PC-3 (cell line): ENCODE data around the gene LIPA.

Experiments
- EZH2 ChIP-seq: fragments of 300-600 bp; sonication (generic); IDR thresholded peaks from one replicate; pipeline ENCODE4 v1.6.1; 2017; ENCODE audit warnings: antibody characterized with exemption, mild to moderate bottlenecking, low read length; ENCODE audit not compliant: unreplicated experiment
- TF ChIP-seq, protein P1 (sequence below): fragments of 300-600 bp; sonication (generic); conservative IDR thresholded peaks from 2 replicates; pipeline ENCODE4 v1.5.1; 2017; ENCODE audit warnings: antibody characterized with exemption, low read depth, mild to moderate bottlenecking, low read length

DNA sequence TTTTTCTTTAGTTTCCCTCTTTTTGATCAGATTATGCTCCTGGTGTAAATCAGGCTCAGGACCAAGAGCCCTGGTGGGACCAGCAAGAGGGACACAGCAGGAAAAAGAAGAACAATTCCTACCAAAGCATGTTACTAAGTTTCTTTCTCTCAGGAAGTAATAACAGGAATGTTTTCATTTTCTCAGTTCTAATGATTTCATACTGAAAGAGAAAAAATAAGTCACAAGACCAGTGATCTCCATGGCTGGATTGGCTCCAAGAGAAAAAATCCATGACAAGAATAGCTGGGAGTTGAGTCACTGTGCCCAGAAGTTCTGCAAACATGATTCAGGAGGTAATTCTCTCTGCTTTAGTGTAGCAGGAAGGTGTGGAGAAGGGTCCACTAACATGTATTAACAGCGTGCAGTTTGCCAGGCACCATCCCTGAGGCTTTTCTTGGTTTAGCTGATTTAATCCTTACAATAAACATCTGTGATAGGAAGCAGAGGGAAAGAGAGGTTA, 26.5 kb upstream of the LIPA start:
- TF ChIP-seq, protein P1, sequence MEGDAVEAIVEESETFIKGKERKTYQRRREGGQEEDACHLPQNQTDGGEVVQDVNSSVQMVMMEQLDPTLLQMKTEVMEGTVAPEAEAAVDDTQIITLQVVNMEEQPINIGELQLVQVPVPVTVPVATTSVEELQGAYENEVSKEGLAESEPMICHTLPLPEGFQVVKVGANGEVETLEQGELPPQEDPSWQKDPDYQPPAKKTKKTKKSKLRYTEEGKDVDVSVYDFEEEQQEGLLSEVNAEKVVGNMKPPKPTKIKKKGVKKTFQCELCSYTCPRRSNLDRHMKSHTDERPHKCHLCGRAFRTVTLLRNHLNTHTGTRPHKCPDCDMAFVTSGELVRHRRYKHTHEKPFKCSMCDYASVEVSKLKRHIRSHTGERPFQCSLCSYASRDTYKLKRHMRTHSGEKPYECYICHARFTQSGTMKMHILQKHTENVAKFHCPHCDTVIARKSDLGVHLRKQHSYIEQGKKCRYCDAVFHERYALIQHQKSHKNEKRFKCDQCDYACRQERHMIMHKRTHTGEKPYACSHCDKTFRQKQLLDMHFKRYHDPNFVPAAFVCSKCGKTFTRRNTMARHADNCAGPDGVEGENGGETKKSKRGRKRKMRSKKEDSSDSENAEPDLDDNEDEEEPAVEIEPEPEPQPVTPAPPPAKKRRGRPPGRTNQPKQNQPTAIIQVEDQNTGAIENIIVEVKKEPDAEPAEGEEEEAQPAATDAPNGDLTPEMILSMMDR: no peak
- no peak for TF ChIP-seq EZH2
